ENCODE measurements around the gene HMCN2. TPM values are rescaled to one million over a fixed set of nuclear protein-coding genes. Genes with fewer than 3 reads are reported as not detected.

Gene HMCN2
- total and polyA plus RNA-seq, 2 experiments from 2014 or later = 0.27 to 0.36 TPM

DNA sequence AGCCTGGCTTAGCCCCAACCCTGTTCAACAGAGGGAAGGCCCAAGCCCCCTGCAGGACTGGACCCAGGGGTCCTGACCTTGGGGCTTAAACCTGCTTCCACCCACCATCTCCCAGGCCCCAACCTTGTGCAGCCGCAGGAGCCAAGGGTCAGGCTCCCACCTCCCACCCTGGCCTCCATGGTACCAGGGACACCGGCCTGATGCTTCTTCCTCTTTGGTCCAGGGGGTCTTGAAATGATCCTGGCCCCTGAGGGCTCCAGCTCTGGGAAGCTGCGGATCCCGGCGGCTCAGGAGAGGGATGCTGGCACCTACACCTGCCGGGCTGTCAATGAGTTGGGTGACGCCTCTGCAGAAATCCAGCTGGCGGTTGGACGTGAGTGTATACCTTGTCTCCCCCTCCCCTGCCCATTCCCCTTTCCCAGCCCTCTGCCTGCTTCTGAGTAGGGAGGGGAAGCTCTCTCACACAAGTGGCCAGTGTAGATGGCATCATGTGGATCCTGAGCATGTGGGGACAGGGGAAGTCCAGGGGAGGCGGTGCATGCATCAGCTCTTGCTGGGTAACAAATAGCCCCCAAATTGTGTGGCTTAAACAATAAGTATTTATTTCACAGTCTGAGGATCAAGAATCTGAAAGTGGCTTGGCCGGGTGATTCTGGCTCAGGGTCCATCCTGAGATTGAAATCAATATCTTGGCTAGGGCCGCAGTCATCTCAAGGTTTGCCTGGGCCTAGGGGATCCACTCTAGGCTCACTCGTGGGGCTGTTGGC lies 44.3 kb downstream of the HMCN2 start:
- no peaks in the 10 kb centered on the region for H3K9me3 ChIP-seq (ENCODE audit: low read depth)
- no peak overlapping the region for H3K27ac ChIP-seq
- TF ChIP-seq, protein P1, sequence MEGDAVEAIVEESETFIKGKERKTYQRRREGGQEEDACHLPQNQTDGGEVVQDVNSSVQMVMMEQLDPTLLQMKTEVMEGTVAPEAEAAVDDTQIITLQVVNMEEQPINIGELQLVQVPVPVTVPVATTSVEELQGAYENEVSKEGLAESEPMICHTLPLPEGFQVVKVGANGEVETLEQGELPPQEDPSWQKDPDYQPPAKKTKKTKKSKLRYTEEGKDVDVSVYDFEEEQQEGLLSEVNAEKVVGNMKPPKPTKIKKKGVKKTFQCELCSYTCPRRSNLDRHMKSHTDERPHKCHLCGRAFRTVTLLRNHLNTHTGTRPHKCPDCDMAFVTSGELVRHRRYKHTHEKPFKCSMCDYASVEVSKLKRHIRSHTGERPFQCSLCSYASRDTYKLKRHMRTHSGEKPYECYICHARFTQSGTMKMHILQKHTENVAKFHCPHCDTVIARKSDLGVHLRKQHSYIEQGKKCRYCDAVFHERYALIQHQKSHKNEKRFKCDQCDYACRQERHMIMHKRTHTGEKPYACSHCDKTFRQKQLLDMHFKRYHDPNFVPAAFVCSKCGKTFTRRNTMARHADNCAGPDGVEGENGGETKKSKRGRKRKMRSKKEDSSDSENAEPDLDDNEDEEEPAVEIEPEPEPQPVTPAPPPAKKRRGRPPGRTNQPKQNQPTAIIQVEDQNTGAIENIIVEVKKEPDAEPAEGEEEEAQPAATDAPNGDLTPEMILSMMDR (IDR thresholded peaks at IDR 0.05; ENCODE audit: low read depth, low read length) = no peak
- no peak for DNase-seq (ENCODE audit: low read depth in 1 of 2, low spot score in 1 of 2)
- H3K4me3 ChIP-seq = no peak overlapping the region
- H3K4me1 ChIP-seq (ENCODE audit: low read depth) = no peaks in the 10 kb centered on the region
- H3K27me3 ChIP-seq = no peaks in the 10 kb centered on the region
- no peaks in the 10 kb centered on the region for H3K36me3 ChIP-seq

DNA sequence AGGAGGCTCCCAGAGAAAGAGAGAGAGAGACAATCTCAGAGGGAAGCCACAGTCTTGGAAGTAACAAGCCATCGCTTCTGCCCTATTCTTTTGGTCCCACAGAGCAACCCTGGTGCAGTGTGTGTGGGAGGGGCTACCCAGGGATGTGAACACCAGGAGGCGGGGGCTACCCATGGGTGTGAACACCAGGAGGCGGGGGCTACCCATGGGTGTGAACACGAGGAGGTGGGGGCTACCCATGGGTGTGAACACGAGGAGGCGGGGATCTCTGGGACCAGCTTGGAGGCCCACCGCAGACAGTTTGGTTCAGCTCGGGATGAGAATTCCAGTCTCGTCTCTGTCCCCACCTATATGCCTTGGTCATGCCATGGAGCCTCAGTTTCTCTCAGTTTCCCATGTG lies 44.9 kb downstream of the HMCN2 start:
- H3K4me1 ChIP-seq (ENCODE audit: low read depth) = no peaks in the 10 kb centered on the region
- no peak overlapping the region for H3K4me3 ChIP-seq
- H3K27me3 ChIP-seq = no peaks in the 10 kb centered on the region
- H3K9me3 ChIP-seq (ENCODE audit: low read depth) = no peaks in the 10 kb centered on the region
- no peak for DNase-seq (ENCODE audit: low read depth in 1 of 2, low spot score in 1 of 2)
- no peak overlapping the region for H3K27ac ChIP-seq
- TF ChIP-seq, protein P1 (IDR thresholded peaks at IDR 0.05; ENCODE audit: low read depth, low read length) = no peak
- H3K36me3 ChIP-seq = no peaks in the 10 kb centered on the region

DNA sequence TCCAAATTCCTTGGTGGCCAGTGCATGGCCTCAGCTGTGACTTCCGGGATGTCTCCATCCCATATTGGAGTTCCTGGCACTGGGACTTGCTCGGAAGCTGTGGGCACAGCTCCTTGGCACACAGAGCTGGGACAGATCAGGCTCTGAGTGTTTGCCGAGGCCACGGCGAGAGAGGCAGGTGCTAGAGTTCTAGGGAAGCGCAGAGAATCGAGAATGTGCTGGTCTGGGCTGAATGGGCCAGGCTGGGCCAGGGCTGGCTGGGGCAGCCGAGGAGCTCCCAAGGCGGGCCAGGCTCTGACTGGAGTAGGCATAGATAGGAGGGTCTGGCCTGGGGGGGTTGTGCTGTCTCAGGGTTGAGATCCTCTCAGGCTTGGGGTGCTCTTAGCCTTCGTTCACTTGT lies 45.4 kb downstream of the HMCN2 start:
- TF ChIP-seq, protein P1 (IDR thresholded peaks at IDR 0.05; ENCODE audit: low read depth, low read length) = no peak
- H3K36me3 ChIP-seq = no peaks in the 10 kb centered on the region
- no peak for DNase-seq (ENCODE audit: low read depth in 1 of 2, low spot score in 1 of 2)
- no peak overlapping the region for H3K27ac ChIP-seq
- no peaks in the 10 kb centered on the region for H3K9me3 ChIP-seq (ENCODE audit: low read depth)
- no peak overlapping the region for H3K4me3 ChIP-seq
- H3K27me3 ChIP-seq = no peaks in the 10 kb centered on the region
- no peaks in the 10 kb centered on the region for H3K4me1 ChIP-seq (ENCODE audit: low read depth)

DNA sequence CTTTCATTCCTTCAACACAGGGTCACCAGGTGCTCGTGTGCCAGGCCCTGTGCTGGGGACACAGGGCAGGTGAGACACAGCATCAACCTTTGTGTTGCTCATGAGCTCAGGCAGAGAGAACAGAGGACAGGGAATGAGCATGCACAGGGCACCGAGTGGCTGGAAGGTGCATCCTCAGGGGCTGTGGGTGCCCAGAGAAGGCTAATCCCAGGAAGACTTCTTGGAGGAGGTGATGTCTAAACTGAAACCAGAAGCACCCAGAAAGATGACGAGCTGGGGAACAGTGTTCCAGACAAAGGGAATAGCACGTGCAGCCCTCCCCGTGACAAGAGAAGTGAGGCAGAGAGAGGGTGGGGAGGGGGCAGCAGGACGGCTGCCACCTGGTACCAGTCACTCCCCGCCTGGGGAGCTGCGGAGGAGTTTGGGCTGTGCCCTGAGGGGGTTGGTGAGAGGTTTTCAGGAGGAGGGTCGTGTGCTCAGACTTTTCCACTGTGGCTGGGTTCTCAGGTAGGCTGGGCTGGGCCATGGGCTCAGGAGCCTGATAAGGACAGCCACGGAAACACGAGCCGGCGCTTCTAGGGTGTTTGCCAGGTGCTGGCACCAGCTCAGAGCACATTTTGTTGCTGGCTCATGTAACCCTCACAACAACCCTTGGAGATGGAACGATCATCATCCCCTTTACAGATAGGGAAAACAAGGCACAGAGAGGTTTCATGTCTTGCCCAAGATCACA lies 46.0 kb downstream of the HMCN2 start:
- Histone ChIP-seq H3K36me3 (no peaks in the 10 kb centered on the region), H3K4me1 (ENCODE audit: low read depth) (no peaks in the 10 kb centered on the region), H3K4me3 (no peak overlapping the region), H3K27ac (no peak overlapping the region), H3K9me3 (ENCODE audit: low read depth) (no peaks in the 10 kb centered on the region), H3K27me3 (no peaks in the 10 kb centered on the region)
- no peak for DNase-seq (ENCODE audit: low read depth in 1 of 2, low spot score in 1 of 2)
- TF ChIP-seq, protein P1 (IDR thresholded peaks at IDR 0.05; ENCODE audit: low read depth, low read length) = no peak

DNA sequence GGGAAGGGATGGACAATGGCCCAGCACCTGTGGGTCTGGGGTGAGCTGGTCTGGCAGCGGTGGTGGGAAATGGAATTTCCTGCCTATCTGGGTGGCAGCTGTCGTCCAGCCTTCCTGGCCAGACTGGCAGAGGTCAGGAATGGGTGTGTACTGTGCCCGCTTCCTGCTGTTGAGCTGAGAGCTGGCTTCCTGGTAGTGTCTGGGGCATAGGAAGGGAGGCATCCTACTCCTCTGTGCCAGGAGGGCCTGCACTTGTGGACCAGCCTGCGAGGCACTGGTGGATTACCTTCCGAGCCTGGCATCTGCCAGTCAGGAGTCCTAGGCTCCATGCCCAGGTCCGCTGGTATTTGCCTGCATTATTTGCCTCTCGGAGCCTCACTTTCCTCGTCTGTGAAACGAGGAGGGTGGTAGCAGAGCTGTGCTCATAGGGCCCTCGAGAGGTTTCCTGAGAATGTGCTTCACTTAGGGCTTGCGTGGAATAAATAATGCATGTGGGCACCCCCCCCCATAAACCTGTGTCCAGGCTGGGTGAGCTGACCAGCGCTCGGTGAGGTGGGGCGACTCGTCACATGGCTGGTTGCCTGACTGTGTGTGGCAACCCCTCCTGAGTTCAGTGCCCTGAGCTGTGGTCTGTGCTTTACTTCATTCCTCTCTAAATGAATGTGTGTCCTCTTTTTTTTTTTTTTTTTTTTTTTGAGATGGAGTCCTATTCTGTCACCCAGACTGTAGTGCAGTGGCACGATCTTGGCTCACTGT lies 47.7 kb downstream of the HMCN2 start:
- Histone ChIP-seq H3K27me3 (no peaks in the 10 kb centered on the region), H3K9me3 (ENCODE audit: low read depth) (no peaks in the 10 kb centered on the region), H3K36me3 (no peaks in the 10 kb centered on the region), H3K4me1 (ENCODE audit: low read depth) (no peaks in the 10 kb centered on the region), H3K27ac (no peak overlapping the region), H3K4me3 (no peak overlapping the region)
- TF ChIP-seq, protein P1 (IDR thresholded peaks at IDR 0.05; ENCODE audit: low read depth, low read length) = no peak
- no peak for DNase-seq (ENCODE audit: low read depth in 1 of 2, low spot score in 1 of 2)
